DMS 273 (cell line): Measurements from ENCODE around the gene AP1S2.
A peak's percentile ranks its signal among the peaks of the same experiment; 100 is the strongest.
"Not testable (repeated sequence)": the region's sequence is repeated elsewhere in the genome, so short reads cannot be mapped to it uniquely, and the experiment has no call there.

Source experiments
- DNase-seq: peaks from one replicate; lab custom pipeline; 2025; ENCODE audit not compliant: unreplicated experiment; lab: John Stamatoyannopoulos, UW

The AP1S2 gene

GRCh38 chrX:15855568-15856221 lies 1.1 kb upstream of the AP1S2 start:
- DNase-seq = peak; percentile 33

- DNase-seq = peak; percentile 68
Measured at GRCh38 chrX:15854080-15854655, 445 bp downstream of the AP1S2 start.

GRCh38 chrX:15853586-15854079 lies 980 bp downstream of the AP1S2 start:
- DNase-seq = peak; percentile 52

- DNase-seq = peak; percentile 64
Measured at GRCh38 chrX:15849555-15849954, 5.1 kb downstream of the AP1S2 start.

GRCh38 chrX:15848576-15848975 lies 6.0 kb downstream of the AP1S2 start:
- no peak for DNase-seq

GRCh38 chrX:15843960-15844359 lies 10.7 kb downstream of the AP1S2 start:
- DNase-seq = no peak

- no peak for DNase-seq
Measured at GRCh38 chrX:15841853-15842516, 12.6 kb downstream of the AP1S2 start.

- DNase-seq = peak; percentile 56
Measured at GRCh38 chrX:15838017-15838416, 16.6 kb downstream of the AP1S2 start.

- no peak for DNase-seq
Measured at GRCh38 chrX:15834827-15835595, 19.6 kb downstream of the AP1S2 start.

GRCh38 chrX:15834053-15834452 lies 20.6 kb downstream of the AP1S2 start:
- no peak for DNase-seq

GRCh38 chrX:15831347-15831746 lies 23.3 kb downstream of the AP1S2 start:
- not testable (repeated sequence) for DNase-seq

GRCh38 chrX:15829217-15829616 lies 25.4 kb downstream of the AP1S2 start:
- no peak for DNase-seq

GRCh38 chrX:15825936-15826335 lies 28.7 kb downstream of the AP1S2 start:
- DNase-seq = no peak

- DNase-seq = no peak
Measured at GRCh38 chrX:15822922-15823321, 31.7 kb downstream of the AP1S2 start.

GRCh38 chrX:15820106-15821073 lies 34.2 kb downstream of the AP1S2 start:
- no peak for DNase-seq

- DNase-seq = no peak
Measured at GRCh38 chrX:15816886-15817285, 37.7 kb downstream of the AP1S2 start.

- no peak for DNase-seq
Measured at GRCh38 chrX:15816438-15816809, 38.2 kb downstream of the AP1S2 start.

- peak; percentile 32 for DNase-seq
Measured at GRCh38 chrX:15815779-15816437, 38.7 kb downstream of the AP1S2 start.

- no peak for DNase-seq
Measured at GRCh38 chrX:15814771-15815365, 39.7 kb downstream of the AP1S2 start.
